ENCODE results near the gene FHL2. TPM values are rescaled to one million over a fixed set of nuclear protein-coding genes. Genes with fewer than 3 reads are reported as not detected.

Gene FHL2
- total and polyA plus RNA-seq, 2 donors (not counting 1 experiment from before 2014, with no cell fraction given) = not detected

- intact Hi-C loops (cut with micrococcal nuclease) = no loop called here
- Histone ChIP-seq H3K4me1 (ENCODE audit: control insufficient read depth in 2 of 2, insufficient read depth in 2 of 2, low read length in 2 of 2) (no peaks in the 10 kb centered on the region), H3K4me3 (ENCODE audit: control extremely low read depth in 1 of 5, extremely low read depth in 1 of 5, insufficient read depth in 1 of 5, low read depth in 2 of 5, low read length in 4 of 5) (no peak overlapping the region), H3K9ac (ENCODE audit: low read length) (no peak overlapping the region), H3K4me2 (replicated peaks; ENCODE audit: low read depth, low read length, poor library complexity, severe bottlenecking) (no peak overlapping the region), H3K36me3 (replicated peaks in 1 of 2; ENCODE audit: control extremely low read depth in 1 of 2, control insufficient read depth in 1 of 2, extremely low read depth in 1 of 2, insufficient read depth in 2 of 2, low read length in 1 of 2) (no peaks in the 10 kb centered on the region), H2AFZ (ENCODE audit: insufficient read depth, low read depth, low read length, poor library complexity, severe bottlenecking) (no peak overlapping the region), H3K9me3 (ENCODE audit: control extremely low read depth in 1 of 3, control insufficient read depth in 2 of 3, insufficient read depth in 1 of 3, low read length in 2 of 3) (no peaks in the 10 kb centered on the region), H3K27ac (ENCODE audit: low read length in 2 of 2) (no peak overlapping the region), H3K79me2 (ENCODE audit: control insufficient read depth, insufficient read depth, low read length) (no peaks in the 10 kb centered on the region), H4K20me1 (ENCODE audit: control insufficient read depth, insufficient read depth, low read length, poor library complexity, severe bottlenecking) (no peaks in the 10 kb centered on the region), H3K27me3 (replicated peaks in 1 of 4; ENCODE audit: control extremely low read depth in 1 of 4, control insufficient read depth in 3 of 4, insufficient read depth in 4 of 4, low read length in 3 of 4) (peaks cover 0 to 20% (median 2%) of the 10 kb centered on the region in 4 experiments)
- H3K9me3 Mint-ChIP-seq (ENCODE audit: insufficient read depth) = no peaks in the 10 kb centered on the region
- 90% methylated on average over 3 of the region's 5 CpGs for WGBS (ENCODE audit: insufficient coverage)
- no peaks in the 10 kb centered on the region for H3K4me1 Mint-ChIP-seq
- TF ChIP-seq EZH2 (IDR thresholded peaks at IDR 0.05; ENCODE audit: borderline replicate concordance, insufficient read depth, low read depth, low read length, poor library complexity, severe bottlenecking) = no peak
- TF ChIP-seq CTCF (IDR thresholded peaks at IDR 0.05) = no peak
- no peak overlapping the region for H3K4me3 Mint-ChIP-seq
- ATAC-seq (ENCODE audit: low read depth) = no peak
- CTCF ChIA-PET = no interaction called here
- DNase-seq = no peak
- peaks cover 31% of the 10 kb centered on the region for H3K27me3 Mint-ChIP-seq
- POLR2A ChIA-PET = no interaction called here
- no peak overlapping the region for H3K27ac Mint-ChIP-seq
Observed at GRCh38 chr2:105442721-105443120, 43.9 kb upstream of the FHL2 start.

GRCh38 chr2:105442056-105442455 is 43.2 kb upstream of the FHL2 start:
- ATAC-seq (ENCODE audit: low read depth) (no peak), DNase-seq (no peak)
- no peak overlapping the region for H2AFZ ChIP-seq (ENCODE audit: insufficient read depth, low read depth, low read length, poor library complexity, severe bottlenecking)
- no peaks in the 10 kb centered on the region for H3K36me3 ChIP-seq (replicated peaks in 1 of 2; ENCODE audit: control extremely low read depth in 1 of 2, control insufficient read depth in 1 of 2, extremely low read depth in 1 of 2, insufficient read depth in 2 of 2, low read length in 1 of 2)
- ChIA-PET POLR2A (no interaction called here), CTCF (no interaction called here)
- TF ChIP-seq EZH2 (IDR thresholded peaks at IDR 0.05; ENCODE audit: borderline replicate concordance, insufficient read depth, low read depth, low read length, poor library complexity, severe bottlenecking) (no peak), CTCF (IDR thresholded peaks at IDR 0.05) (no peak)
- no peak overlapping the region for H3K9ac ChIP-seq (ENCODE audit: low read length)
- no peak overlapping the region for H3K27ac ChIP-seq (ENCODE audit: low read length in 2 of 2)
- peaks cover 0 to 19% (median 2%) of the 10 kb centered on the region in 4 experiments for H3K27me3 ChIP-seq (replicated peaks in 1 of 4; ENCODE audit: control extremely low read depth in 1 of 4, control insufficient read depth in 3 of 4, insufficient read depth in 4 of 4, low read length in 3 of 4)
- no peak overlapping the region for H3K27ac Mint-ChIP-seq
- no peak overlapping the region for H3K4me3 ChIP-seq (ENCODE audit: control extremely low read depth in 1 of 5, extremely low read depth in 1 of 5, insufficient read depth in 1 of 5, low read depth in 2 of 5, low read length in 4 of 5)
- H3K9me3 ChIP-seq (ENCODE audit: control extremely low read depth in 1 of 3, control insufficient read depth in 2 of 3, insufficient read depth in 1 of 3, low read length in 2 of 3) = no peaks in the 10 kb centered on the region
- no peaks in the 10 kb centered on the region for H3K4me1 ChIP-seq (ENCODE audit: control insufficient read depth in 2 of 2, insufficient read depth in 2 of 2, low read length in 2 of 2)
- H3K9me3 Mint-ChIP-seq (ENCODE audit: insufficient read depth) = no peaks in the 10 kb centered on the region
- H3K79me2 ChIP-seq (ENCODE audit: control insufficient read depth, insufficient read depth, low read length) = no peaks in the 10 kb centered on the region
- WGBS (ENCODE audit: insufficient coverage) = 92% methylated on average over 2 of the region's 2 CpGs
- intact Hi-C loops (cut with micrococcal nuclease) = no loop called here
- H3K4me2 ChIP-seq (replicated peaks; ENCODE audit: low read depth, low read length, poor library complexity, severe bottlenecking) = no peak overlapping the region
- peaks cover 24% of the 10 kb centered on the region for H3K27me3 Mint-ChIP-seq
- no peaks in the 10 kb centered on the region for H3K4me1 Mint-ChIP-seq
- no peak overlapping the region for H3K4me3 Mint-ChIP-seq
- no peaks in the 10 kb centered on the region for H4K20me1 ChIP-seq (ENCODE audit: control insufficient read depth, insufficient read depth, low read length, poor library complexity, severe bottlenecking)

All from B cell (primary cell).